Measurements from ENCODE around the gene RALGDS. TPM values are rescaled to one million over a fixed set of nuclear protein-coding genes. Genes with fewer than 3 reads are reported as not detected.

Gene RALGDS
- total RNA-seq, 1 experiment from 2014 or later, result 25.8 TPM

GRCh38 chr9:133148199-133149129 lies 27.4 kb upstream of the RALGDS start:
- Histone ChIP-seq H3K36me3 (ENCODE audit: control insufficient read depth, insufficient read depth, low read length) (no peaks in the 10 kb centered on the region; the same call in 1 of the 2 replicates), H3K27me3 (ENCODE audit: control insufficient read depth, insufficient read depth, low read length) (no peaks in the 10 kb centered on the region), H3K4me1 (ENCODE audit: control insufficient read depth, insufficient read depth, low read length) (peaks cover 10% of the 10 kb centered on the region), H3K4me3 (ENCODE audit: low read depth in 2 of 2, low read length in 2 of 2) (peak overlapping the region; percentile 66 to 78), H3K9me3 (ENCODE audit: control insufficient read depth, insufficient read depth, low read depth, low read length) (no peaks in the 10 kb centered on the region), H3K27ac (ENCODE audit: low read length) (peak overlapping the region; percentile 79)
- in situ Hi-C loops (cut with HindIII; ENCODE audit: low pct_unique_long_range_greater_than_20kb, low sequenced_read_pairs), result no loop called here
- POLR2A ChIA-PET, result no interaction called here
- TF ChIP-seq TCF7L2 (IDR thresholded peaks at IDR 0.05; ENCODE audit: low read depth, low read length), result no peak
- TF ChIP-seq POLR2AphosphoS5 (IDR thresholded peaks at IDR 0.05; ENCODE audit: low read depth, low read length), result no peak
- no peak for TF ChIP-seq SIN3A (IDR thresholded peaks at IDR 0.05; ENCODE audit: borderline replicate concordance, insufficient read depth, low read depth, low read length)
- TF ChIP-seq CTCF (IDR thresholded peaks at IDR 0.05), result no peak
- TF ChIP-seq REST (IDR thresholded peaks at IDR 0.05; ENCODE audit: insufficient read depth in 1 of 2, low read depth in 2 of 2, low read length in 1 of 2), result no peak
- DNase-seq (ENCODE audit: low read depth, low spot score) (no peak), ATAC-seq (peak; percentile 33)
- intact Hi-C loops (cut with micrococcal nuclease; ENCODE audit: unreplicated experiment), result loop anchor here (10.0 kb wide), 1 partner anchor 104 kb away; no protein-coding TSS in a partner anchor
- no TSS peak for BruUV-seq (replicated peaks)
- CTCF ChIA-PET, result interaction anchor here (0.6 to 0.7 kb wide), 2 partner anchors 115 to 311 kb away, joined by 3 to 7 read pairs; partner anchors contain the start of gene CACFD1

- Histone ChIP-seq H3K36me3 (ENCODE audit: control insufficient read depth, insufficient read depth, low read length) (no peaks in the 10 kb centered on the region; the same call in 1 of the 2 replicates), H3K27me3 (ENCODE audit: control insufficient read depth, insufficient read depth, low read length) (no peaks in the 10 kb centered on the region), H3K4me3 (ENCODE audit: low read depth in 2 of 2, low read length in 2 of 2) (peak overlapping the region; percentile 66 to 78), H3K4me1 (ENCODE audit: control insufficient read depth, insufficient read depth, low read length) (peaks cover 18% of the 10 kb centered on the region), H3K27ac (ENCODE audit: low read length) (peak overlapping the region; percentile 51; the same call in 1 of the 2 replicates), H3K9me3 (ENCODE audit: control insufficient read depth, insufficient read depth, low read depth, low read length) (no peaks in the 10 kb centered on the region)
- in situ Hi-C loops (cut with HindIII; ENCODE audit: low pct_unique_long_range_greater_than_20kb, low sequenced_read_pairs), result no loop called here
- ATAC-seq (peak; percentile 23; the same call in 1 of the 2 replicates), DNase-seq (ENCODE audit: low read depth, low spot score) (peak; percentile 52)
- CTCF ChIA-PET, result interaction anchor here (0.6 to 0.7 kb wide), 4 partner anchors 107 to 312 kb away, joined by 3 to 7 read pairs (median 3); partner anchors contain the start of gene CACFD1
- POLR2A ChIA-PET, result interaction anchor here (0.9 kb wide), 1 partner anchor 29 kb away, joined by 3 read pairs; no protein-coding TSS in a partner anchor
- intact Hi-C loops (cut with micrococcal nuclease; ENCODE audit: unreplicated experiment), result loop anchor here (2.0 to 10.0 kb wide), 2 partner anchors 45 to 103 kb away; no protein-coding TSS in a partner anchor
- TF ChIP-seq REST (IDR thresholded peaks at IDR 0.05; ENCODE audit: insufficient read depth in 1 of 2, low read depth in 2 of 2, low read length in 1 of 2) (no peak), CTCF (IDR thresholded peaks at IDR 0.05) (peak; percentile 94)
- TSS peak; percentile 41 for BruUV-seq (replicated peaks)
Observed at GRCh38 chr9:133147412-133148198, 26.6 kb upstream of the RALGDS start.
